CD4-positive, alpha-beta T cell treated with Interleukin-15 for 1 hour (primary cell): Measurements from ENCODE around the gene RET.
"Not testable (repeated sequence)": the region's sequence is repeated elsewhere in the genome, so short reads cannot be mapped to it uniquely, and the experiment has no call there.

Experiments
- DNase-seq: peaks from one replicate; pipeline ENCODE4 v3.0.0-alpha.2; 2020

The RET gene

DNA sequence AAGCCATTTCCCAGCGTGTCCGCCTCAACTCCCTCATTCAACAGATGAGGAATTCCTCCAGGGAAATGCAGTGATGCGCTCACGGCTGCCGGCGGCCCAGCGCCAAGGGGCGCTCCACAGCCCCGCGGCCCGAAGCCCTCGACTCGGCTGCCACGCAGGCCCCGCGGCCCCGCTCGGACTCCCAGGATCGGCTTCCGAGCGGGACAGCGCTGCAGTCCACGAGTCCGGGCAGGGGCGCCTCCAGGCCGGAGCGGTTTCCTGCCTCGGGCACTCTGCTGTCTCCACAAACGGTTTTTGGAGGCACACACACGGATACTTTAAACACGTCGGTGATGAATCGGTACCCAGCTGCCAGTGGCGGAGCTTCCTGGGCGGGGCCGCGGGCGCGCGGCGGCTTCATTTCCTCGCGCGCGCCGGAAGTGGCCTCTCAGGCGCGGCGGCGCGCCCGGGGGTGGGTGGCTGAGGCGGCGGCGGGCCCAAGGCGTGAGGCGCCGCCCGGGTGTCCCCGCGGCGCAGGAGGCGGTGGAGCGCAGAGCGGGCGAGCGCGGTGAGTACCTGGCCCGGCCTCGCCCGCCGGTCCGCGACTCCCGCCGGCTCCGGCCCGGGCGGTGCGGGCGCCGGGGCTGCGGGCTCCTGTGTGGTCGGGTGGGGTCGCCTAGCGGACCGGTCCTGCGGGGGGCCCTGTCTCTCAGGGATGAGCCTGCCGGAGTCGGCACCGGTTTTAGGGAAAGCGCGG lies 61.3 kb downstream of the RET start, which contains the start of gene CSGALNACT2:
Gene CSGALNACT2, plus strand, starts transcription at position 425 of the 736 bp plus-strand sequence. CDS start 16,705 bp downstream, outside the sequence.
- peak; percentile 87 for DNase-seq

DNA sequence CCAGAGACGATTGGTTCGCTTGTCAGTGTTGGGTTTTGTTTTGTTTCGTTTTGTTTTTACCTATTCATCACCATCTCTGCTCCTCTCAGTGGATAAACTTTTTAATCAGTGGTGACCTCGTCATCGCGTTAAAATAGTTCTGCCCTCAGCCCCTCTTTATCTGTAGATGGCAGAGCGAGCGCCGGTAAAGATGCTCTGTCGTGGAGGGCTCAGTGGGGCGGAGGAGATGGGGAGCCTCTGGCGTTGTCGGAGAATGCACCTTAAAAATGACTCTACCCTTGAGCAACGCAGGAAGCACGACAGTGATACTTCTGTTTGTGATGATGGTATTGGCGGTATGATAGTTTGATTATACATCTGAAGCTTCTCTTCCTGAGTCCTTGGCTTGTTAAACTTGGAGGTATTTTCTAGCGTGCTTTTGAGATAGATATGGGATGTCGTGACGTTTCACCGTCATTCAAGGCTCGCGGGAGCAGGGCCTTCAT lies 61.9 kb downstream of the RET start:
- DNase-seq = peak; percentile 63

DNA sequence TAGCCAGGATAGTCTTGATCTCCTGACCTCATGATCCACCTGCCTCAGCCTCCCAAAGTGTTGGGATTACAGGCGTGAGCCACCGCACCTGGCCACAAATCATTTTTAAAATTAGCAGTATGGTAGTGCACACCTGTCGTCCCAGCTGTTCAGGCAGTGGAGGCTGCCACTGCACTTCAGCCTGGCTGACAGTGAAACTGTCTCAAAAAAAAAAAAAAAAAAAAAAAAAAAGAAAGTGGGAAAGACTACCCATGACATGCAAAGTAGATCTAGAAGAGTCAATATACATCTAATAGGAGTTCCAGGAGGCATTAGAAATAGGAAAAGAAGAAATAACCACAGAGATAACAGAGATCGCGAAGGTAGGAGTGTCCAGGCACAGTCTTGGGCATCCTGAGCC lies 64.6 kb downstream of the RET start:
- no peak for DNase-seq

DNA sequence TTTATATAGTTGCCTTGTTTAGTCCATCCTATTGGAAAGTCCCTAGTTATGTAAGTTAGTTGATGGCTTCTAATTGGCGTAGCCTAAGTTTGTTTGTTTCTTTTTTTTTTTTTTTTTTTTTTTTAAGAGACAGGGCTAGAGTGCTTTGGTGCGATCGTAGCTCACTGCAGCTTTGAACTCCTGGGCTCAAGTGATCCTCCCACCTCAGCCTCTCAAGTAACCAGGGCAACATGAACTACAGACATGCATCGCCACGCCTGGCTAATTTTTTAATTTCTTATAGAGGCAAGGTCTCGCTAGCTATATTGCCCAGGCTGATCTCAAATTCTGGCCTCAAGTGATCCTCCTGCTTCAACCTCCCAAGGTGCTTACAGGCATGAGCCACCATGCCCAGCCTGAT lies 68.4 kb downstream of the RET start:
- no peak for DNase-seq

DNA sequence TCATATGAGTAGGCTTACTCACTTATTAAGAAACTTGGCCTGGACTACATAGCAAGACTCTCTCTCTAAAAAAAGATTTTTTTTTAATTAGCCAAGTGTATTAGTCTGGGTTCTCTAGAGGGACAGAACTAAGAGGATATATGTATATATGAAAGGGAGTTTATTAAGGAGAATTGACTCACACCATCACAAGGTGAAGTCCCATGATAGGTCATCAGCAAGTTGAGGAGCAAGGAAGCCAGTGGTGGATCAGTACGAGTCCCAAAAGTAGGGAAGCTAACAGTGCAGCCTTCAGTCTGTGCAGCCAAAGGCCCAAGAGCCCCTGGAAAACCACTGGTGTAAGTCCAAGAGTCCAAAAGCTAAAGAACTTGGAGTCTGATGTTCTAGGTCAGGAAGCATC lies 69.1 kb downstream of the RET start:
- DNase-seq = not testable (repeated sequence)

DNA sequence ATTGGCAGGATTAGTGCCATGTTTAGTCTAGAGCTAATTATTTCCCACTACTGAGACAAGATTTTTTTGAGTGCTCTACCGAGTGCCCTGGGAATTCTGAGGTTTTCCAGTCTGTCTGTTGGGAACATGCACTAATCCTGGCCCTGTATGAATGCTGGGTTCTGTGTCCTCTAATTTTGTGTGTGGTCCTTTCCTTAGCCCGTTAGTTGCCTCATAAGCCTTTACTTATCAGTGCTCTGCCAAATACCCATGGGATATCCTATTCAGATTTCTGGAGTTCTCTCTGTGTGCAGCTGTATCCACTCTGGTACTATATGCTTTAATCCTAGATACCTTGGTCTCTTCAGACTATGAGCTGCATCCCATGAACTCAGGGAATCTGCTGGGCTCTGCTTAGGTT lies 74.5 kb downstream of the RET start:
- DNase-seq = no peak

DNA sequence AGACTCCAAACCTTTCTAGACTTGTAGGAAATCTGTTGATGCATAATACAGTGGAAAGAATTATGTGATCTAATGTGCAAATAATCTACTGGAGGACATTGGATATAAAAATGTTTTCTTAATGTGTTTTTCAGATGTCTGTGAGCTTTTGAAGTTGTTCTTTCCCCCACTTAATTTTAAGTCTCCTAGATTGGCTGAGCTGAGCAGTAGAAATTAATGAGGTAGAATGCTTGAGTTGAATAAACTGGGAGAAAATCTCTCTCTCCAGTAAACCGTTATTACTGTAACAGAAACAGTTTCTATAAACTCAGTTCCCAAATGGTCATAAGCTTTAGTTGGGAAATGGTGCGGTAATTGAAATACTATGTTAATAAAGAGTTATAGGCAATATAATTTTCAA lies 77.0 kb downstream of the RET start:
- no peak for DNase-seq

DNA sequence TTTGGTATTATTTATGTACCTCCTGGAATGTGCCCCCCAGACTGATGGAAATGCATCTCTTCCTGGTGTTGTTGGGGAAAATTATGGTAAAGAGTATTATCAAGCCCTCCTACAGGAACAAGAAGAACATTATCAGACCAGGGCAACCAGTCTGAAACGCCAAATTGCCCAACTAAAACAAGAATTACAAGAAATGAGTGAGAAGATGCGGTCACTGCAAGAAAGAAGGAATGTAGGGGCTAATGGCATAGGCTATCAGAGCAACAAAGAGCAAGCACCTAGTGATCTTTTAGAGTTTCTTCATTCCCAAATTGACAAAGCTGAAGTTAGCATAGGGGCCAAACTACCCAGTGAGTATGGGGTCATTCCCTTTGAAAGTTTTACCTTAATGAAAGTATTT lies 78.4 kb downstream of the RET start:
- DNase-seq = no peak

DNA sequence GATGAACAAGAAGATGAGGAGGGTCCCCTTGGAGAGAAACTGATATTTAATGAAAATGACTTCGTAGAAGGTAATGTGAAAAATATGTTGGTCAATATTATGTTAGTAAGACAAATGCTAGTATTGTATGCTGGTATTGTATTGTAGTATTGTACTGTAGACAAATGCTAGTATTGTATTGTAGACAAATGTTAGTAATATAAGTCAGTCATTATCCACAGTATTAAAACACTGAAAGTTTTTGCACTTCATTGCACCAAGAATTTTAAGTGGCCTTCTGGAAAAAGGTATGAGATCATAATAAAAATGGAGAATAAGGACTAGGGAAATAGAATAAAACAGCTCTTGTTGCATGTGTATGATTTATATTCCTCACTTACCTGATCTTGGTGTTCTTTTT lies 78.9 kb downstream of the RET start:
- no peak for DNase-seq

DNA sequence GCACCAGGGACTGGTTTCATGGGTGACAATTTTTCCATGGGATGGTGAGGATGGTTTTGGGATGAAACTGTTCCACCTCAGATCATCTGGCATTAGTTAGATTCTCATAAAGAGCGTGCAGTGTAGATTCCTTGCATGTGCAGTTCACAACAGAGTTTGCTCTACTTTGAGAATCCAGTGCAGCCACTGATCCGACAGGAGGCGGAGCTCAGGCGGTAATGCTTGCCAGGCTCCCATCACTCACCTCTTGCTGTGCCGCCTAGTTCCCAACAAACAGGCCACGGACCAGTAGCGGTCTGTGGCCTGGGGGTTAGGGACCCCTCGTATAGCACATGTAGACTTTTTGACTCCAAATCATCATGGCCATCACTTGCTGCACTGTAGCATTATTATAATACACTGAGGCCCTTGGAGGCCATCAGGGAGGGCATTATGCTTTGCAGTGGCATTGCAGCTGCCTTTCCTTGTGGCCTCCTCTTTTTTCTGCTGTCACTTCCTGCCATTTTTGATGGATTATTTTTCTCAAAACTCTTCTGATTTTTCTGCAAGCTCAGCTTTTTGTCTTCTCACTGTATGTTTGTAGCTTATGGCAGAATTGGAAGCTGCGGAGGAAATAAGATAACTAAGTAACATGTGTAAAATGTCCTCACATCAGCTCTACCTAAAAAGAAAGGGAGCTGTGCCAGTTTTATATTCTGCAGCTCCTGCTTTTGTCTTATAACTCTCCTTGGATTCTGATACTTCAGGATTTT lies 79.9 kb downstream of the RET start:
- DNase-seq = no peak

DNA sequence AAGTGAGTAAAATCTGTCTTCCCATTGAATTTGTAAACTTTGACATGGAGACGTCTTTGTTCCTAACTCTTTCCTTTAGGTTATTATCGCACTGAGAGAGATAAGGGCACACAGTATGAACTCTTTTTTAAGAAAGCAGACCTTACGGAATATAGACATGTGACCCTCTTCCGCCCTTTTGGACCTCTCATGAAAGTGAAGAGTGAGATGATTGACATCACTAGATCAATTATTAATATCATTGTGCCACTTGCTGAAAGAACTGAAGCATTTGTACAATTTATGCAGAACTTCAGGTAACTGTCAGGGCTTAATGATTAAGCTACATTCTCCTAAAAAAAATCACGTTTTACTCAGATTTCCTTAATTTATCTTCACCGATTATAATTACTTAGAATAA lies 81.8 kb downstream of the RET start:
- no peak for DNase-seq

DNA sequence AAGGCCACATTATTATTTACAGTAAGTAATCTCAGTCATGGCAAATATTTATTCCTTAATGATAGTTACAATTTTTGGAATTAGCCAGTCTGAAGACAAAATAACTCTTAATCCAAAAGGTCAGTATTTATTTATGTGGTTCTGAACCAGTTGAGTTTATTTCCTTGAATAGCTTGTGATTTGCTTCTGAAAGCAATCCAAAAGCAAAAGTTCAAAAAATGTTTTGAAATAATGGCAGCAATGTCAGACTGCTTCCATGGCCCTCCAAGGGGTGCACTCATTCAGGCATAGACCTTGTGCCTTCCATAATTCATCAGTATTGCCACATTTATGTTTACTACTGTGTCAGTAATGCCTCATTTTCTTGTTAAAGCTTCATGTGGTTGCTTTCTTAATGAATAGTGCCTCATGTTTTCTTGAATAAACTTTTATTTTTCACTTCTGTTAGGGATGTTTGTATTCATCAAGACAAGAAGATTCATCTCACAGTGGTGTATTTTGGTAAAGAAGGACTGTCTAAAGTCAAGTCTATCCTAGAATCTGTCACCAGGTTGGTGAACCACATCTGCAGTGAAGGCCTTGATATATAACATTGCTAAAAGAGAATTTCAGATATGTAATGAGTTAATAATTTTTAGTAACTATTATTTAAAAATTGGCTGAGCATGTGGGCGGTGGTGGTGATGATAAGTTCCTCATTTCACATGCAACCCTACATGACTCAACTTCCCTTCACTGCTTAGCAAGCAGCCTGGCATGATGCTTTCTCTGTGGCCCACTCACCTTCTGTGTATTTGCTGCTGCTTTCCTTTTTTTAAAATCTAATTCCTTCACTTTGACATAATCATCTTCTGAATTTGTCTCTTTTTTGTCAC lies 83.4 kb downstream of the RET start:
- DNase-seq = peak; percentile 26

DNA sequence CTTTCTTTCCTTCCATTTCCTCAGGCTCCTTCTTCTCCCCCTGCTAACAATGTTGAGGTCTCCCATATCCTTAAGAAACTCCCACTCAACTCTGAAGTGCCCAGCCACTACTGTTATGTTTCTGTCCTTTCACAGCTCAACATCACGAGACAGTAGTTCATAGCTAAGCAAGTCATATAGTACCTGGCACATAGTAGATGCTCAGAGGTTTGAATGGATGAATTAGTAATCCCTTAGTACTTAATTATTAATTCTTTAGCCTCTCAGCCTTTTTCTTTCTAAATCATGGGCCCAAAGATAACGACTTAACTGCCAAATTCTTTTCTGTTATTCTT lies 84.0 kb downstream of the RET start:
- DNase-seq = no peak

DNA sequence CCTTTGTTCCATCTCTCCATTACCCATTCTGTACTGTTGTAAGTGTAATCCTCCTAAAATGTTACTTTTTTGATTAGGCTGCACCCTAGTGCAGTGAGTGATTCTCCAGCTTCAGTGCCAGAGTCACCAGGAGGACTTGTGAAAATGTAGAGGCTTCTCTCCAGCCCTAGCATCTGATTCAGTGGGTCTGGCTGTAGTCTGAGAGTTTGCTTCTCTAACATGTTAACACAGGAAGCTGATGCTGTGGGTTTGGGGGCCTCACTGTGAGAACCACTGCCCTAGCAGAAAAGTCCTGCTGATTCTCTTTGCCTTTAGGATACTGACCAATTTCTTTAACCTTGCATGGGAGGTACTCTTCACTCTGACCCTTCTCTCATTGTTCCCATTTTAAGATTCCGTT lies 85.7 kb downstream of the RET start:
- DNase-seq = no peak

DNA sequence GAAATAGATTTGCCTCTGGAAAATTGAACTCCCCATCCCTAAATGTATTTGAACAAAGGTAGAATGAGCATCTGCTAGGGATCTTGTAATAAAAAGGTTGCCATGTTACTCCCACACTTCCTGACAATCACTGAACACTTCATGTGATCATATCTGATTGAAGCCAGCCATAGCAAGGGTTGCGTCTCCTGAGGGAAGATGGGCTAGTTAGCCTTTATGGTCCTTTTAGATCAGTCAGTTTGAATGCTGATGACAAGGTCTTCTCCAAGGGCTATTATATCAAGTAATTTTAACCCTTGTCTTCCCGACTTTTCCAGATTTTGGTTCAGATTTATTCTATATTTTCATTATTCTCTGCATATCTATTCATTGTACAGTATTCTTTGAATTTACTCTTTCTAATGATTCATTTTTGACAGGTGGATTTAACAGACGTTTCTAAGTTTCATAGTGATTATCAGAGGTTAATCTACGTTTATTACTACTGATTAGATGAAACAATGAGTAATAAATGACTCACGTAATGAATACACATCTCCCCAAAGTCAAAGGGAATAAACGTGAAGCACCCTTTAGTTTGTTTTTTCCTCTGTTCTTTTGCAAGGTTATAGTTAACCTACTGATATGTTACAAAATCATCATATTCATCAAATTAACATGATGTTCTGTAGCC lies 89.5 kb downstream of the RET start:
- DNase-seq = no peak

DNA sequence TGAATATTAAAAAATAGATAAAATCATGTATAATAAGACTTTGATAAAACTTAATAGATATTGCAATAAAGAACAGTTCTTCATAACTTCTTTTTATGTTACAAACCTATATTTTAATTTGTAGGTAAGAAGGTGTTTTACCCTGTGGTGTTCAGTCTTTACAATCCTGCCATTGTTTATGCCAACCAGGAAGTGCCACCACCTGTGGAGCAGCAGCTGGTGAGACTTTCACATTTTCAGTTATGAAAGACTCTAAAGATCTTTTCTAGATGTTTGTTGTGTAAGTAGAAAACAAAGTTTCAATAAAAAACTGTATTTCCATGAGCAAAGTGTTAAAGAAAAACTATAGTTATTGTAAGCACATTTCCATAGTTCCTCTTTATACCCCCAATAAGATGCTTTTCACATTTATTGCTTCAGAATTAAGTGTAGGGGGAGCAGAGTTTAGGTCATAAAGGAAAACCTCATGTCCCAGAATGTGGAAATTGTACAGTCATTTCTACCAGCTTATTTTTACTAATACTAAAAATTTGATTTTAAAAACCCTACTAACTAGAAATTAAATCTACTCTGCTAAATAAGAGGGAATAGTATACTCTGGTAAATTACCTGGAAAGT lies 90.1 kb downstream of the RET start:
- no peak for DNase-seq

DNA sequence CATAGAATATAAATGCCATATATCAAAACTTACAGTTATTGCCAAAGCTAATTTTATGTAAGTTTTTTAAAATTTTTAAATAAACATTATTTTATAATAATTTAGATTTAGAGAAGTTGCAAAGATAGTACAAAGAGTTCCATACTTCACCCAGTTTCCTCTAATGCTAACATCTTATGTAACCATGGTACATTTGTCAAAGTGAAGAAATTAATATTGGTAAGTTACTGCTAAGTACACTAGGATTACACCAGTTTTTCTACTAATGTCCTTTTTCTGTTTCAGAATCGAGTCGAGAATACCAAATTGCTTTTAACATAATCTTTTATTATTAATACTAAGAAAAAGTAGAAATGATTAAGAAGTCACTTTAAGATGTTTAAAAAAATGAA lies 90.6 kb downstream of the RET start:
- DNase-seq = no peak

DNA sequence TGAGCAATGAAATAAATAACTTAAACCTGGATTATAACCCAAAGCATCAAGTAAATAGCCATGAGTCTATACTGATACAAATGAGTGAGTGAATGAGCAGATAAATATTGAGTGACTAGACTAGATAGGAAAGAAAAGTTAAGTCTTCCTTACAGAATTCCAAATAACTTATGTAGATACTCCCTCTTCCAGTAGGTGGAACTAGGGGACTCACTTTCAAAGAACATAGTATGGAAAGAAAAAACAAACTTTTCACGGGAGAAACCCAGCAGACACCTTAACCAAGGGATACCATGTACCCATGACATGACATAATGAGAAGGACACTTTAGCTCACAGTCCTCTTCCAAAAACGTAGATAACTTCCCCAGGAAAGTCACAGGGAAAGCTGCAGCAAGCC lies 93.6 kb downstream of the RET start:
- no peak for DNase-seq

DNA sequence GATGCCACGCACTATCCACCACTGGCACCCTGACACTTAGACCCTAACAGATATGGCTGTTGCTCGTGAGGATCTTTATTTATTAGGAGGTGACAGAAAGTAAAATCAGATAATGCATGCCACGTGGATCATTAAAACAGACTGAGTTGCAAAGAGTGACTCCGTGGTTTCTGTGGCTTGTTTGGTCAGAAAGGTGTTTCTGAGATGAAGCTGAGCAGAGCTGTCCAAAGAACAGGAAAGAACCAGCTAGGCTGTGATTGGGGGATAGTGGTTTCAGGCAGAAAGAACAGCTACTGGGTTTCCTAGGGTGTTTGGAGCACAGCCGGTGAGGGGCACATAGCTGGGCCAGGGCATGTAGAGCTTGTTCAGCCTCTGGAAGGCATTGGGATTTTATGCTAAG lies 95.8 kb downstream of the RET start:
- DNase-seq = no peak

DNA sequence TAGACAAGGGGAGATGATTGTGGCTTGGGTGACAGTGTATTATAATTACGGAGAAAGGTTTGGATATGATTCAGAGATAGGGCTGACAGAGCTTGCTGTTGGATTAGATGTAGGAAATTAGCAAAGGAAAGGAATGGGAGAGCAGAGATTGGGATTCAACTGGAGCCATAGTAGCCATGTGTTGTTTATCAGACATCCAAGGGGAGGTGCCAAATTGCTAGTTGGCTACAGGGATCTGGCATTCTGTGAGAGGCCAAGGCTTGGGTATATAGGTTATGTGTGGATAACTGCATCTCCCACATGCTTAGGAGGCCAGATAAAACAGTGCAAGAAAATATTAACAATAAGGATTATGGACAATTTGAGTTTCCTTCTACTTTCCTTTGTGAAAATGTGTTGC lies 96.3 kb downstream of the RET start:
- DNase-seq = no peak

DNA sequence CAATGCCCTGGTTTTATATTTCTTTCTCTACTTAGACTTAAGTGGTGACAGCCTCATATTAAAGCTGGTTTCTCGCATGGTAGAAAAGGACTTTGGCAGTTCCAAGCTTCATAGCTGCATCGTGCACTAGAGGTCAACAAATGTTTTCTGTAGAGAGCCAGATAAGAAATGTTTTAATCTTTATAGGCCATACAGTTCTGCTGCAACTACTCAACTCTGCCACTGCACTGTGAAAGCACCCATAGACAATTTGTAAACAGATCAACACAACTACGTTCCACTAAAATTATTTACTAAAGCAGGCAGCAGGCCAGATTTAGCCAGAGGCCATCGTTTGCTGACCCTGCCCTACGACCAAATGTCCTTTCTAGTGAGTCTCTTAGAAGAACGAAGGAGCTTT lies 98.1 kb downstream of the RET start:
- DNase-seq = no peak

DNA sequence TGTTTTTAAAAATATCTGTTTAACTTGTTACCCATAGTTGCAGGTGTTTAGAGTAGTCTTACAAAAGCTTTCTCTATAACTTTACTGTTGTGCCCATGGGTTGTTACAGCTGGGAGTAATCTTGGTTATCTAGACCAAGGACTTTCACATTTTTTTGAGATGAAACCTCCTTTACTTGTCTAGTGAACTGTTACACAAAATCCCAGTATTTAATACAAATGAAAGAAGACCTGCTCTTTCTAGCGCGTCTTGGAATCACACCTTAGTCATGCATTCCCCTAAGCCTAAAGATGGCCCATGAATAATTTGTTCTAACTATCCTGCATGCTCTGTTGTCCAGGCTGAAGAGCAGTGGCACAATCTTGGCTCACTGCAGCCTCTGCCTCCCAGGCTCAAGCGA lies 99.4 kb downstream of the RET start:
- DNase-seq = no peak

DNA sequence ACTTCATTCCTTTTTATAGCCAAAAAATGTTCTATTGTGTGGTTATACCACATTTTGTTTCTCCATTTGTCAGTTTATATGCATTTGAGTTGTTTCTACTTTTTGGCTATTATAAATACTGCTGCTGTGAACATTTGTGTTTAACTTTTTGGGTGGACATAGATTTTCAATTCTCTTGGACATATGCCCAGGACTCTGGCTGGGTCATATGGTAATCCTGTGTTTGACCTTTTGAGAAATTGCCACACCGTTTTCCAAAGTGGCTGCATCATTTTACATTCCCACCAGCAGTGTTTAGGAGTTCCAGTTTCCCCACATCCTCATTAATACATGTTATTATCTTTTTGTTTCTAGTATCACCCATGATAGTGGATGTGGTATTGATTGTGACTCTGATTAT lies 100.7 kb downstream of the RET start:
- DNase-seq = no peak
